HG03521 (cell line): ENCODE results near the gene IGFBP4.

Source experiments
- ATAC-seq: cut with Tn5 transposase; IDR thresholded peaks from one replicate; pipeline ENCODE4 v1.9.1; 2021; ENCODE audit warnings: mild to moderate bottlenecking, moderate library complexity; ENCODE audit not compliant: unreplicated experiment

The IGFBP4 gene

DNA sequence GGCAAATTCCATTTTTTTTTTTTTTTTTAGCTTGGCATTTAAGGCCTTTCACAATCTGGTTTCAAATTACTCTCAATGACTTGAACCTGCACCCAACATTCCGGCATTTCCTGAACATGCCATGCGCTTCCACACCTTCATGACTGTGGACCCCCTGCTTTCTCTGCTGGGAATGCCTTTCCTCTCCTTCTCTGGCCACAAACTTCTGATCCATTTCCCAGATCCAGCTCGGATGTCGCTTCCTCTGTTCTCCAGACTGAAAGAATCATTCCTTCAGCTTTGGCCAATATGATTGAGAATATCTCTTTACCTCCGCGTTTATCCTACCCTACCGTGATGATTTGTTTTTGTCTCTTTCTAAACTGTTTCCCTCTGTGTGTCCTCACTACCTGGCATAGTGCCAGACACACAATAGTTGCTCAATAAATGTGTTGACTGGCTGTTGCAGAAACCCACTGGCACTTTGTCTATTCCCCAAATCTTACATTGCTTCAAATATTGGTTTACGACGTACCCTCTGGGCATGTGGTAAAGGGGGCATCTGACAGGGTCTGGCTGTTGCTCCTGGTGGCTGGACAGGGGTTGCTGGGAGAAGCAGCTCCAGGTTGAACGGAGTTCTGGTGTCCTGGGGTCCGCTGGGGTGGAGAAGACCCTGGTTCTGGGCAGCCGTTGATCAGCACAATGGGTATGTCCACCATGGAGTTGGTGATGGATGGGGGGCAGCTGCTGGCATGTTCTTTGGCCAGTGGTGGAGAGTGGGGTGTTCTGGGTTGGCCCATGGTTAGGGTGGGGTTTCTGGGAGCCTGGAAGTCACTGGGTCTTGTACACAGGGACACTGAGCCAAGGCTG is 43.5 kb downstream of the IGFBP4 start:
- no peak for ATAC-seq

DNA sequence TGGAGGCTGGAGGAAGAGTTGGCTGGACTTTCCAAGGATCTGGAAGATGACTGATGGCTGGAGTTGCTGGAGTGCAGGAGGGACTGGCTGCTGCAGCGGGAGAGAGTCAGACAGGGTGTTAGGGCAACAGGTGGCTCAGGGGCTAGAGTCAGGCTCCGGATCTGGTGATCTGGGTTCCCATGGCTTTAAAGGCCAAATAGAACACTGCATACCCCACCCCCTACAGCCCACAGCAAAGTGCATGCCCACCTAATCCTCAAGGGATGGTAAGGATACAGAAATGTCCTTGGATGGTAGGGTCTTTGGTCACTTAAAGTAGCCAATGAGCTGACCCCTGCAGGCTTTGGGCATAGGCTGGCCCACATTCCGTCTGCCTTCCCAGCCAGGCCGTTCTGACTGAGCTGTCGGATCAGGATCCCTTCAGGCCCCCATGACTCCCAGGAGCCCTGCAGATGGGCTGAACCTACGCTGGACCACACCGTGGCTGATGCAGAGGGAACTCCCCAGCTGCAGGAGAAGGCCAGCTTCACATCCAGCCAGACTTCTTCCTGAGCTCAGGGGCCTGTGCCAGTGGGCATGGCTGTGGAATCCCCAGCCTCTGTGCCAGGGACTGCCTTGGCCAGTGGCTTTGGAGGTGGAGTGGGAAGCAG is 44.2 kb downstream of the IGFBP4 start:
- ATAC-seq = no peak

DNA sequence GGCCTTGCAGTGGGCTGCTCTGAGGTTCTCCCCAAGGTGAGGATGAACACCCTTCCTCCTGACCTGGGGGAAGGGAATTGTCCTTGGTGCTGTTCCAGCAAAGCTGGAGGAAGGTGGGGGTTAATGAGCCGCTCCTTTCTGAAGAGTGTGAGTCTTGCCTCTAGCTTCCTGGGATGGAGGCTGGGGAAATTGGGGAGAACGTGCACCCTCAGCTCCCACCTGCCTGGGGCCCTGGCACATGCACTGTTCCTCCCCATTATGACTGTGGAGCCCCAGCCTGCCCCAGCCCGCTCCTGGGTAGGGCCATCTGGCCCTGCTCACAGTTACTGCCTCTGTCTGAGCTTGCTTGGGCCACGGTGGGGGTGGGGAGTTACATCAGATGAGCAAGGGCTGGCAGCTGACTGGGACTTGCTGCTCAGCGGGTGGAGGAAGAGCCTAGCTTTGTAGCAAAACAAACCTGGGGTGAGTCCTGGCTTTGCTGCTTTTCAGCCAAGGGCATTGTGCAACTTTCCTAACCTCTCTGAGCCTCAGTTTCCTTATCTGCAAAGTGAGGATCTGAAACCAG is 47.1 kb downstream of the IGFBP4 start:
- ATAC-seq = no peak

DNA sequence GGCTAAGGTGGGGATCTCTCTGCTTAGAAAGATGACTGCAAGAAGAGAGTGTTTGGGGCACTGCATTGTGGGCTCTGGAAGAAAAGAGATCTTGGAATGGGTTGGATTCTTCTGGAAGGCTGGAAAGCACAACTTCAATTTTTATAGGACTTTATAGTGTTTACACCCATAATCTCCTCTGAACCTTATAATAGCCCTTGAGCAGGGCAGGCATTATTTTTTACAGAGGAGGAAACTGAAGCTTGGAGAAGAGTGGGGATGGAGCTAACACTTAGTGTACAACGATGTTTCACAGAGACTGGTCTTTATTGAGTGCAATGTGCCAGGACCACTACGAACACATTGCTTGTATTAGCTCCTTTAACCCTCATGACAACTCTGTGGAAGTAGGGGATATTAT is 47.7 kb downstream of the IGFBP4 start:
- ATAC-seq = no peak

DNA sequence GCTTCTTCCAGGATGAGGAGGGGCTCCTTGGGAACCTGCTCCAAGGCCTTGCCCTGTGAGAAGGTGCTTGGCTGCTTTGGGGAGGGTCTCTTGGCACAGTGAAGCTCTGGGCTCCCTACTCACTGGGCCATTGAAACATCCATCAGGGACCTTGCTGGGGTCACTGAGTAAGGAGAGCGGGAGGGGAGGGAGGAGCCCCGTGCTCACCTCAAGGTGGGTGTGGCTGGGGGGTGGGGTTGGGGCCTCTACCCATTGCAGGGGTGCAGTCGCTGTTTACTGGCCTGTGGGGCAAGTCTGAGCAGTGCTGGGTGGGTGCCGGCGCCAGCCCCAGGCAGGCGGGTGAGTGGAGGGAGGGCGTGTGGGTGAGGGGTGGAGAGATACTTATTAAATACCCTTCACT is 48.2 kb downstream of the IGFBP4 start:
- no peak for ATAC-seq

DNA sequence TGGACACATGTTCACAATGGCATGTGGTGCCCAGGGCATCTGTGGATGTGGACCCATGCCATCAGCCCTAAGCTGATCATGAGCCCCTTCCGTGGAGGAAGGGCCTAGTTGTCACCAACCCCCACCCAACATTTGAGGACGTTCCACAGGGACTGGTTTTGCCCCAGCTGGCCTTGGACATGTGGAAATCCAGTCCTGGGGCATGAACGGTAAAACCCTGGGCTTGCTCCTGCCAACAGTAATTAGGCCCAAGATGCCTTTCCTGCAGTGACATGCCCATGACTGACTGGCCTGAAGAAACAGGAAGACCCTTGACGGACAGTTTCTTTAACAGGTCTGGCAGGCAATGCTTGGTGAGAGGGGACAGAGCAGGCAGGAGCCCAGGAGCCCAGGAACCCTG is 50.4 kb downstream of the IGFBP4 start:
- no peak for ATAC-seq

DNA sequence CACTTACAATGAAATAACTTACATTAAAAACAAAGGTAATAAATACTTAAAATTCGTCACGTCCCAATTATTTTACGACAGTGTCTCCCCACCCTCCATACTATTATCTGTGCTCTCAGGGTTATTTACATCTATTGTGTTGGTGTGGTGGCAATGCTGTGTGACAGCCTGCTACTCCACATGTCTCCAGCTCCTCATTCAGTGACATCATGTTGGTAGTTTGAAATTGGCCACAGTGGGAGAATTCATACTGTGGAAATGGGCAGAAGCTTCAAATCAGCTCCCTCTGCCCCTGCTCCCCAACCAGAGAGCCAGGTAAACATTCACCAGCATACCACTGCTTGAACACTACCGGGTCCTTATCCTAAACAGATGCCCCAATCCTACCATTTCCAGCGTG is 51.9 kb downstream of the IGFBP4 start:
- ATAC-seq = no peak

DNA sequence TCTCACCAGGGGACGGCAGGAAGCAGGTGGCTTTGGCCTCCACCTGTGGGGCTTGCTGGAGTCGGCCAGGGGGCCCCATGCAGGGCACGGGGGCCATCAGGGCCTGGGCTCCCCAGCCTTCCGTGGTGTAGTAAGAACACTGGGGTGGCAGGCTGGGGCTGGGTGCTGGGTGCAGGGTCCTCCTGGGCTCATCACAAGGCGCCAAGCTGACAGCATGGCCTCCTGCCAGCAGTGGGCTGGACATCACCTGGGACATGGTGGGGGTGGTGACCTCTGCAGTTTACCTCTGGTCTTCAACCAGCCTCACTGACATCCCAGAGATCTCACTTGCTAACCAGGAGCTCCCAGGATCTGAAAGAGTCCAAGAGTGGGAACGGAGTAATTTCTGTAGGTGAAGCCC is 52.9 kb downstream of the IGFBP4 start:
- no peak for ATAC-seq

DNA sequence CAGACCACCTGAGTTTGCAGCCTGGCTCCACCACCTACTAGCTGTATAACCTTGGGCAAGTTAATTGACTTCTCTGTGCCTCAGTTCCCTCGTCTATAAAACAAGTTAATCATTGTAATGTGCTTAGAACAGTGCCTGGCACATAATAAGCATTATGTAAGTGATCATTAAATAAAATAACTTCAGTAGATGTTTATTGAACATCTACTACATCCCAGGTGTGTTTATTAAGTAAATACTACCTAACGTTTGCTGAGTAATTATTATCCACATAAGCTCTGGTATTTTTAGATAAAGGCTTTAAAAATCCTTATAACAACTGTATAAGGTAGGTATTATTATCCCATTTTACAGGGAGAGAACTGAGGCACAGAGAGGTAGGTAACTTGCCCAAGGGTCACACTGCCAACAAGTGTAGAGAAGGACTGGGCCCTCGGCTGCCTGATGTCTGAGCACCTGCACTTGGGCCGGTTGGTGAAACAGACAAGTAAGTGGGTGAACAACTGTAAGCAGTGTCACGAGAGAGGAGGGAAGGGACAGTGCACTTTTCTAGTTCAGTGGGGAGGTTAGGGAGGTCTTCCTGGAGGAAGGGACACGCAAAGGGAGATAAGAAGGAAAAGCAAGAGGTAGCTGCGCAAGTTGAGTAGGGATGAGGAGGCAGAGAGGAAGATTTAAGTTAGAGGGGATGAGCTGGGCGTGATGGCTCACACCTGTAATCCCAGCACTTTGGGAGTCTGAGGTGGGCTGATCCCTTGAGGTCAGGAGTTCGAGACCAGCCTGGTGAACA is 53.6 kb downstream of the IGFBP4 start:
- no peak for ATAC-seq

DNA sequence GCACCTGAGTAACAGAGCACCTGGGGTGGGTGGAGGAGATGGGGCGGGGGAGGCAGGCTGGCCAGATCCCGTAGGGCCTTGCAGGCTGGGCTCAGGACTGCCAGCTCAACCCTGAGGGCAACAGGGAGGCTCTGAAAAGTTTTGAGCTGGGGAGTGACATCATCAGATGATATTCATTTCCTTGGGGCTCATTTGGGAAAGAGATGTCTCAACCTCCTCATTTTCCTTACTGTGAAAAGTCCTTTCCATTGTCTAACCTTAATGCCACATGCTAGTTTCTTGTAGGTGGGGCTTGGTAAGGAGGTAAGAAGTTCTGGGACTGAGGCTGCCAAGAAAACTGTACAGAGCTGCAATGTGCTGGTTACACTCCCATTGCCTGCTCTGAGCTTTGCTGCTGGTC is 54.4 kb downstream of the IGFBP4 start:
- no peak for ATAC-seq

DNA sequence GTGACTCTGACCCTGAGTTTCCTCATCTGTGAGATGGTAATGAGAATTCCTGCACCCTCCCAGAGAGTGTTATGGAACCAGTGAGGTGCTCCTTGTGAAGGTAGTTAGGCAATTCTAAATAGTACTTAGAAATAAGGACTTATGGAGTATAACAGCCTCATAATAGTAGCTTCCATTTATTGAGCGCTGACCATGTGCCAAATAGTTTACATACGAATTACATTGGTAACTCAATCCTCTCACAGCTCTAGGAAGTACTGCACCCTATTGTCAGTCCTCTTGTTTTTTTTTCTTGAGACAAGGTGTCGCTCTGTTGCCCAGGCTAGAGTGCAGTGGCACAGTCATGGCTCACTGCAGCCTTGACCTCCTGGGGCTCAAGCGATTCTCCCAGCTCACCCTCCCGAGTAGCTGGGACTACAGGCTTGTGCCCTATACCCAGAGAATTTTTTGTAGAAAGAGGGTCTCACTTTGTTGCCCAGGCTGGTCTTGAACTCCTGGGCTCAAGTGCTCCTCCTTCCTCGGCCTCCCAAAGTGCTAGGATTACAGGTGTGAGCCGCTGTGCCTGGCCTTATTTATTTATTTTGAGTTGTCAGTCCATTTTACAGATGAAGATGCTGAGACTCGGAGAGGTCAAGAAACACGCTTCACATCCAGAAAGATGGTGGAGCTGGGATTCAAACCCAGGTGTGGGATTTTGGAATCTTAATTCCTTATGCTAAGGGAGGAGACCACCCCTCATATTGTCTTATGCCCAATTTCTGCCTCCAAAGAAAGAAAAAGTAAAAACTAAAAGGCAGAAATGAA is 55.2 kb downstream of the IGFBP4 start:
- ATAC-seq = no peak

DNA sequence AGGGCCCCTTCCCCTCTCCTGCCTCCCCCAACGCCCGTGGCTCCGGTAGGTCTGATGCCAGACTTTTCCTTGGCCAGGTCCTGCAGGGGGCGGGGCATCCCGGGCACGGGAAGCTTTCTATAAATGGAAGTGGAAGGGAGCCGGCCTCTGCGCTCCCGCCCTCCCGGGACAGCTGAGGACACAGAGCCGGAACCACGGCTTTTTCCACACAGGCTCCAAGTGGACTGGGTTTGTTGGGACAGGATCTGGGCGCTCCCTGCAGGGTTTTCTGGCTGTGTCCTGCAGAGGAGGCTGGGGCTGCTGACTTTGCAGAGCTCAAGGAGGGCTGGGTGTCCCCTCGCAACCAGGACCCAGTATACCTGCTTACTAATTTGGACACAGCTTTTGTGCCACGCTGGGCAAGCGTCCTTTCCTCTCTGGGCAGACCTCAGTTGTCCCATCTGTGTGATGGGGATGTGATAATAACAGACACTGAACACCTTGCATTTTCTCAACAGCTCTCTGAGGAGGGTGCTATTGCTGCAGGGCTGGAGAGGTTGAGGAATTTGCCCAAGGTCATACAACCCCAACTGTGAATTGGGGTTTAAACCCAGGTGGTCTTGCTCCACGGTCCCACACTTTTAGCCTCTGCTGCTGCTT is 56.4 kb downstream of the IGFBP4 start:
- no peak for ATAC-seq

DNA sequence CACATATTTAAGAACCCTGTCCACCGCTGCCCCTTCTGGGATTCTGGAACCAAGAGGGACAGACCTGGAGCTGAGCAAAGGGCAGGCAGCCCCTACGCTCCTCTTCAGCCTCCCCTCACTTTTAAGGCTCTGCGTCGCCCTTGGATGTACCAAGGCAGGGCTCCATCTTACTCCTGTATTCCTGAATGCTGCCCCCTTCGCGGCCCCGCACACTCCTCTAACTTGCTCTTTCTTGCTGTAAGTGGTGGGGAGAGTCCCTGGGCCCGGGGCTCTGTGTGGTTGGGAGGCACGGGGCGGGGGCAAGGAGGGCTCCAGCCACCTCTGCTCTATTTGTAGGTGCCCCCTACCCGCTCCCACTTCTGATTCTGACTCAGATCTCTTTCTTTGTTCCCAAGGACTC is 56.9 kb downstream of the IGFBP4 start:
- ATAC-seq = no peak

DNA sequence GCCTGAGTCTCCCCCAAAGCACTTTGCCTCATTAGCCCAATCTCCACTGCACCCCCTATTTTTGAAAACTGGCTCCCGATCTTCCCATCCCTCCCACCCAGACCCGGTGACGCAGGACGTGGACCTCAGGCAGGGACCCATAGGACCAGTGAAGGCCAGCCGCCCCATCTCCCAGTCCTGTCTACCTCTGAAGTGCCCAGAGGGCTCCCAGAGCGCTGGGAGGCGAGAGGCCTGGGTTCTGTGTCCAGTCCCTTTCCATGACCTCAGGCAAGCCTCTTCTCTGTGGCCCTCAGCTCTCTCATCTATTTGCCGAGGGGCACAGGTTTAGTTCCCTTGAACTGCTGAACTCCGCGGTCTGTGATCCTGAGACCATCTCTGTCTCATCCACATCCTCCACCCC is 57.5 kb downstream of the IGFBP4 start:
- no peak for ATAC-seq

DNA sequence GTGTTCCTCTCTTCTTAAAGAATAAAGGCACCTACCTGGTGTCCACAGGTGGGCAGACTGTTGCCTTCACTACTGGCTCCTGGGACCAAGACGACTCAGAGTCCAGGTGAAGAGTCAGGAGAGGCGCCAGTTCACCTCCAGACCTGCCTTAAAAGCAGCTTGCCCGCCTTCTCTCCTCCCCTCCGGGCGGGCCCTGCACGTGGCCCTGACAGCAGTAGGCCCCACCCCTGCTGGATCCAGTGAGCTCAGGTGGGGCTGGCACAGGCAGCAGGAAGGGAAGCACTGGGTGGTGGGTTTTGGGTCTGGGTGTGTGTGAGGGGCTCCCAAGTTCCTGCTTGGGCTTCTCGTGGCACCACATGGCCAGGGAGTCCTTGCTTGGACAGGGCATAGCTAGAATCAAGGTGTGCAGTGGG is 58.3 kb downstream of the IGFBP4 start, which contains the start of gene TNS4:
Gene TNS4 (minus strand): TSS at position 125 of the 413 bp plus-strand sequence. CDS start 5,198 bp downstream, outside the sequence.
- no peak for ATAC-seq

DNA sequence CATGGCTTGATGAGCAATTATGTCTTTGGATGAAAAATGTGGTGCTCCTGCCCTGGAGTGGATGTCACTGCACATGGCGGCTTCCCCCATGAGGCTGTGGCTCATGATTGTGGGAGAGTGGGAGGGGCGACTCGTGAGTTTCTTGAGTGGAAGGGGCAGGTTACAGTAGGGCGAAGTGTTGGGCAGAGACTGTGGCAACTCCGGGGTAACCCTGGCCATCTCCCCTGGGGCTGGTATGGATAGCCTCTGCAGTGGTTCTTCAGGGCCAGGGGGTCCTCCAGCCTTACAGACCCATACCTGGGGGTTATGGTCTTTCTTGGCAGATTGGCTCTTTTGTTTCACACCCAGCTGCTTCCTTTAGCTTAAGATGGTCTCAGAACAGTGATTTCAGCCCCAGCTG is 59.5 kb downstream of the IGFBP4 start:
- no peak for ATAC-seq

DNA sequence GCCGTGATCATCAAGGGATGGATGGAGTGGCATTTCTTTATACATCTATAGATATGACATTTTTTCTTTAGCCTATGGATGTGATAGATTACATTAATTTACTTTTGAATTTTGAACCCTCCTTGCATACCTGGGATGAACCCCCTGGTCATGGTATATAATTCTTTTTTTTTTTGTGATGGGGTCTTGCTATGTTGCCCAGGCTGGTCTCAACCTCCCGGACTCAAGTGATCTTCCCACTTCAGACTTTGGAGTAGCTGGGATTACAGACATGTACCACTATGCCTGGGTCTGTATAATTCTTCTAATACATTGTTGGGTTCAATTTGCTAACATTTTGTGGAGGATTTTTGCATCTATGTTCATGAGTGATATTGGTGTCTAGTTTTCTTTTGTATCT is 59.9 kb downstream of the IGFBP4 start:
- ATAC-seq = no peak

DNA sequence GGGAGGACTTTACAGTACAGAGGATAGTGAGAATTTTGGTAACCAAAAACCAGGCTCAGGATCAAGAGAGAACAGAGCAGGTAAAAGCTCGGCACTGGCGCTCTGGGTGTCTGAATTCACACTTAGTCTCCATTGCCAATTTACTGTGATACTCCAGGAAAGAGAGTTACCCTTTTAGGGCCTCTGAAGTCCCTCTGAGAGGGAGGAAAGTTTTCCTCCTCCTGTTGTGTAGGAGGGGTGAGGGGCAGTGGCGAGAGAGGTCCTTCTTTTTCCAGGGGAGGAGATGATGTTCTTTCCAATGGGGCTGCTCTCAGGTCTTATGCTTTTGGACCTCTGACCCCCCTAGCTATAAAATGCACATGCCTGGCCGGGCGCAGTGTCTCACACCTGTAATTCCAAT is 63.5 kb downstream of the IGFBP4 start:
- ATAC-seq = no peak
